Stimulated activated CD8-positive, alpha-beta memory T cell treated with anti-CD3 and anti-CD28 coated beads, Interleukin-2, amount 100 ng/mL, for 1 hour (primary cell): ENCODE data around the gene LHB.
"Not testable (repeated sequence)": the region's sequence is repeated elsewhere in the genome, so short reads cannot be mapped to it uniquely, and the experiment has no call there.

Source experiments
- DNase-seq, 2 donors: peaks; one replicate each; pipeline ENCODE4 v3.0.0-alpha.2; 2020; ENCODE audit warnings: low read depth in 2 of 2

LHB gene

GRCh38 chr19:49017041-49017665 is at the start of gene LHB:
Gene LHB (minus strand): TSS chr19:49017091. CDS start chr19:49017081, 10 bp downstream.
- no peak for DNase-seq

GRCh38 chr19:49065905-49066512 is 49.1 kb upstream of the LHB start:
- no peak for DNase-seq

GRCh38 chr19:49064768-49065611 is 48.1 kb upstream of the LHB start, which contains the start of gene NTF4:
Gene NTF4 (minus strand): TSS chr19:49064818. CDS start chr19:49061997, 2,821 bp downstream.
- DNase-seq = no peak

- no peak for DNase-seq
Measured at GRCh38 chr19:49064029-49064629, 47.2 kb upstream of the LHB start.

GRCh38 chr19:49061445-49061844 is 44.6 kb upstream of the LHB start:
- no peak for DNase-seq

GRCh38 chr19:49061000-49061399 is 44.1 kb upstream of the LHB start:
- DNase-seq = no peak

GRCh38 chr19:49059053-49059452 is 42.2 kb upstream of the LHB start:
- DNase-seq = no peak

- DNase-seq = no peak
Measured at GRCh38 chr19:49058562-49058961, 41.7 kb upstream of the LHB start.

- DNase-seq = no peak
Measured at GRCh38 chr19:49057636-49058234, 40.8 kb upstream of the LHB start, which contains the start of gene CGB7. Gene CGB7 (minus strand): TSS chr19:49057749. CDS start chr19:49055375, 2,374 bp downstream.

GRCh38 chr19:49056902-49057596 is 40.2 kb upstream of the LHB start:
- not testable (repeated sequence) for DNase-seq

GRCh38 chr19:49056101-49056901 is 39.4 kb upstream of the LHB start:
- no peak for DNase-seq

GRCh38 chr19:49050376-49051033 is 33.6 kb upstream of the LHB start:
- not testable (repeated sequence) for DNase-seq

- not testable (repeated sequence) for DNase-seq
Measured at GRCh38 chr19:49049834-49050233, 32.9 kb upstream of the LHB start.

- not testable (repeated sequence) for DNase-seq
Measured at GRCh38 chr19:49049011-49049410, 32.1 kb upstream of the LHB start, which contains the start of gene CGB8. Gene CGB8 (minus strand): TSS chr19:49049111. CDS start chr19:49048739, 372 bp downstream.

GRCh38 chr19:49043548-49043947 is 26.7 kb upstream of the LHB start, which contains the start of gene CGB5:
Gene CGB5 (plus strand): TSS chr19:49043848. CDS start chr19:49044210, 362 bp downstream.
- not testable (repeated sequence) for DNase-seq

- DNase-seq = not testable (repeated sequence)
Measured at GRCh38 chr19:49042666-49043065, 25.8 kb upstream of the LHB start.

GRCh38 chr19:49042177-49042576 is 25.3 kb upstream of the LHB start:
- no peak for DNase-seq

GRCh38 chr19:49039736-49040135 is 22.8 kb upstream of the LHB start:
- DNase-seq = not testable (repeated sequence)

GRCh38 chr19:49038557-49039276 is 21.8 kb upstream of the LHB start:
- DNase-seq = not testable (repeated sequence)
